OCI-LY1 (cell line): ENCODE measurements around the gene MRPL24.
"Not testable (repeated sequence)": the region's sequence is repeated elsewhere in the genome, so short reads cannot be mapped to it uniquely, and the experiment has no call there.

ENCODE experiments used
- H2AFZ ChIP-seq: fragments of 200-600 bp; sonication (generic), shearing (Covaris generic); 2 replicates; pipeline ENCODE4 v1.6.0; 2014; ENCODE audit warnings: antibody characterized with exemption, mild to moderate bottlenecking, low read length
- H3F3A ChIP-seq: fragments of 200-600 bp; sonication (generic), shearing (Covaris generic); 2 replicates; pipeline ENCODE4 v1.6.0; 2014; ENCODE audit warnings: mild to moderate bottlenecking, antibody characterized with exemption, low read length, moderate library complexity; ENCODE audit not compliant: insufficient read depth
- H3K27ac ChIP-seq: fragments of 200-600 bp; sonication (generic); 2 replicates; pipeline ENCODE4 v1.5.1; 2014; ENCODE audit warnings: low read length, mixed run types, mild to moderate bottlenecking, low read depth; ENCODE audit not compliant: poor library complexity, severe bottlenecking
- H3K27me3 ChIP-seq: fragments of 200-600 bp; sonication (generic); 2 replicates; pipeline ENCODE4 v1.6.0; 2014; ENCODE audit warnings: antibody characterized with exemption, mild to moderate bottlenecking, low read length, moderate library complexity; ENCODE audit not compliant: insufficient read depth
- H3K36me3 ChIP-seq: fragments of 200-600 bp; sonication (generic); 2 replicates; pipeline ENCODE4 v1.6.1; 2014; ENCODE audit warnings: mild to moderate bottlenecking, antibody characterized with exemption, low read length, moderate library complexity, mixed read lengths; ENCODE audit not compliant: insufficient read depth
- H3K4me1 ChIP-seq: fragments of 200-600 bp; sonication (generic); 2 replicates; pipeline ENCODE4 v1.5.1; 2014; ENCODE audit warnings: mild to moderate bottlenecking, low read length, moderate library complexity; ENCODE audit not compliant: insufficient read depth, severe bottlenecking
- H3K4me2 ChIP-seq: fragments of 200-600 bp; sonication (generic), shearing (Covaris generic); 2 replicates; pipeline ENCODE4 v1.6.1; 2014; ENCODE audit warnings: low read length
- H3K4me3 ChIP-seq: fragments of 200-600 bp; sonication (generic); 2 replicates; pipeline ENCODE4 v1.5.1; 2014; ENCODE audit warnings: low read length, low read depth, mild to moderate bottlenecking, mixed read lengths; ENCODE audit not compliant: poor library complexity, severe bottlenecking
- H3K79me2 ChIP-seq: fragments of 200-600 bp; shearing (Covaris generic); 2 replicates; pipeline ENCODE4 v1.6.1; 2016; ENCODE audit warnings: mixed run types, low read length, mixed read lengths; ENCODE audit not compliant: insufficient read depth
- H3K9ac ChIP-seq: fragments of 200-600 bp; sonication (generic), shearing (Covaris generic); 2 replicates; pipeline ENCODE4 v1.6.1; 2014; ENCODE audit warnings: mild to moderate bottlenecking, low read length, mixed read lengths
- H3K9me2 ChIP-seq: fragments of 200-600 bp; sonication (generic), shearing (Covaris generic); 2 replicates; pipeline ENCODE4 v1.6.1; 2014; ENCODE audit warnings: low read depth, mild to moderate bottlenecking, low read length, mixed read lengths
- H3K9me3 ChIP-seq: fragments of 200-600 bp; shearing (Covaris generic); 2 replicates; pipeline ENCODE4 v1.6.1; 2014; ENCODE audit warnings: low read length, mixed read lengths
- H4K20me1 ChIP-seq: fragments of 200-600 bp; sonication (generic), shearing (Covaris generic); 2 replicates; pipeline ENCODE4 v1.6.0; 2016; ENCODE audit warnings: mild to moderate bottlenecking, low read length; ENCODE audit not compliant: insufficient read depth
- CTCF ChIP-seq: fragments of 200-600 bp; sonication (generic), shearing (Covaris generic); IDR thresholded peaks from 2 replicates; pipeline ENCODE4 v1.5.1; 2017; ENCODE audit warnings: mild to moderate bottlenecking, antibody characterized with exemption, low read length, moderate library complexity, mixed read lengths
- EZH2 ChIP-seq: fragments of 200-600 bp; sonication (generic), shearing (Covaris generic); IDR thresholded peaks from 2 replicates; pipeline ENCODE4 v1.8.0; 2017; ENCODE audit warnings: borderline replicate concordance, mixed run types, mild to moderate bottlenecking, antibody characterized with exemption, low read length, moderate library complexity, mixed read lengths

MRPL24 gene

GRCh38 chr1:156760092-156760795 is 19.4 kb upstream of the MRPL24 start:
- Histone ChIP-seq H2AFZ (no peak overlapping the region), H3K27me3 (no peaks in the 10 kb centered on the region), H3K9me3 (no peaks in the 10 kb centered on the region), H3K4me3 (no peak overlapping the region), H3K9me2 (no peaks in the 10 kb centered on the region), H3F3A (no peaks in the 10 kb centered on the region), H3K27ac (no peak overlapping the region), H4K20me1 (no peaks in the 10 kb centered on the region), H3K36me3 (no peaks in the 10 kb centered on the region), H3K9ac (no peak overlapping the region), H3K4me2 (no peak overlapping the region), H3K4me1 (no peaks in the 10 kb centered on the region), H3K79me2 (no peaks in the 10 kb centered on the region)
- no peak for TF ChIP-seq CTCF
- TF ChIP-seq EZH2, result no peak

GRCh38 chr1:156757572-156758253 is 16.8 kb upstream of the MRPL24 start:
- not testable (repeated sequence) for H3K27ac ChIP-seq, H3K9me2 ChIP-seq, H3K4me1 ChIP-seq, H3K36me3 ChIP-seq, H3K9me3 ChIP-seq, H3K27me3 ChIP-seq, H3K9ac ChIP-seq, H3K4me2 ChIP-seq, H3K79me2 ChIP-seq, H4K20me1 ChIP-seq, H3F3A ChIP-seq, H3K4me3 ChIP-seq, H2AFZ ChIP-seq

GRCh38 chr1:156756355-156756754 is 15.5 kb upstream of the MRPL24 start:
- H3K4me3 ChIP-seq, result no peak overlapping the region
- no peaks in the 10 kb centered on the region for H3K36me3 ChIP-seq
- no peak overlapping the region for H3K4me2 ChIP-seq
- no peaks in the 10 kb centered on the region for H3F3A ChIP-seq
- H3K79me2 ChIP-seq, result no peaks in the 10 kb centered on the region
- no peaks in the 10 kb centered on the region for H3K9me2 ChIP-seq
- no peaks in the 10 kb centered on the region for H4K20me1 ChIP-seq
- H3K9me3 ChIP-seq, result no peaks in the 10 kb centered on the region
- no peak overlapping the region for H2AFZ ChIP-seq
- H3K9ac ChIP-seq, result no peak overlapping the region
- TF ChIP-seq CTCF (no peak), EZH2 (no peak)
- no peaks in the 10 kb centered on the region for H3K27me3 ChIP-seq
- H3K27ac ChIP-seq, result no peak overlapping the region
- peaks cover 10% of the 10 kb centered on the region for H3K4me1 ChIP-seq
